Panc1 (cell line): Measurements from ENCODE around the gene ATP2C1.

Source experiments
- POLR2AphosphoS5 ChIP-seq: IDR thresholded peaks from 2 replicates; pipeline ENCODE4 v1.6.1; 2012; ENCODE audit warnings: mild to moderate bottlenecking, low read depth, low read length, moderate library complexity
- SIN3A ChIP-seq: IDR thresholded peaks from 2 replicates; pipeline ENCODE4 v1.6.1; 2012; ENCODE audit warnings: low read depth, mild to moderate bottlenecking, low read length, moderate library complexity, borderline replicate concordance; ENCODE audit not compliant: insufficient read depth
- TCF7L2 ChIP-seq: IDR thresholded peaks from 2 replicates; pipeline ENCODE4 v1.6.1; 2011; ENCODE audit warnings: mild to moderate bottlenecking, low read depth, low read length, inconsistent platforms
- TF ChIP-seq, protein P1 (sequence below): fragments of 450-650 bp; IDR thresholded peaks from 2 replicates; pipeline ENCODE4 v1.5.1; 2017; ENCODE audit warnings: mild to moderate bottlenecking
- TF ChIP-seq, protein P2 (sequence below), 2 experiments: IDR thresholded peaks; 2 replicates each; pipeline ENCODE4 v1.6.1; 2011 to 2012; ENCODE audit warnings: low read depth in 2 of 2, control low read depth in 1 of 2, low read length in 1 of 2, mild to moderate bottlenecking in 1 of 2, moderate library complexity in 1 of 2; ENCODE audit not compliant: insufficient read depth in 1 of 2

DNA sequence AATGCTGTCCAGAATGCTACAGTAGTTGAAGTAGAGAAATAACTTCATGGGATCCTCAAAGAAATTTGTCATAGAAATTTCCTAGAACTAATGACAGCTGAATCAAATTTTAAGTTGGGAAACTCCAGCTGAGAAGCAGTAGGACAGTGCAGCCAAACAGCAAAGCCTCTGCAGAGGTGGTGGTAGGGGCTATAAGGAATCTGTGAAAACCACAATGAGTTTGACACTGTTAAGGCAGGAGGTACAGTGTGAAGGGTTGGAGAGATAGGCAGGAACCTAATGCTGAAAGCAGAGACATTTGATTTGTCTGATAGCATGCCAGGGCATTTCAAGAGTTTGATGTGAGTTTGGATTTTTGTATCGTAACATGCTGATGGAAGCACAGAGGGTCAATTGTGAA lies 110.7 kb downstream of the ATP2C1 start:
- TF ChIP-seq, protein P1, sequence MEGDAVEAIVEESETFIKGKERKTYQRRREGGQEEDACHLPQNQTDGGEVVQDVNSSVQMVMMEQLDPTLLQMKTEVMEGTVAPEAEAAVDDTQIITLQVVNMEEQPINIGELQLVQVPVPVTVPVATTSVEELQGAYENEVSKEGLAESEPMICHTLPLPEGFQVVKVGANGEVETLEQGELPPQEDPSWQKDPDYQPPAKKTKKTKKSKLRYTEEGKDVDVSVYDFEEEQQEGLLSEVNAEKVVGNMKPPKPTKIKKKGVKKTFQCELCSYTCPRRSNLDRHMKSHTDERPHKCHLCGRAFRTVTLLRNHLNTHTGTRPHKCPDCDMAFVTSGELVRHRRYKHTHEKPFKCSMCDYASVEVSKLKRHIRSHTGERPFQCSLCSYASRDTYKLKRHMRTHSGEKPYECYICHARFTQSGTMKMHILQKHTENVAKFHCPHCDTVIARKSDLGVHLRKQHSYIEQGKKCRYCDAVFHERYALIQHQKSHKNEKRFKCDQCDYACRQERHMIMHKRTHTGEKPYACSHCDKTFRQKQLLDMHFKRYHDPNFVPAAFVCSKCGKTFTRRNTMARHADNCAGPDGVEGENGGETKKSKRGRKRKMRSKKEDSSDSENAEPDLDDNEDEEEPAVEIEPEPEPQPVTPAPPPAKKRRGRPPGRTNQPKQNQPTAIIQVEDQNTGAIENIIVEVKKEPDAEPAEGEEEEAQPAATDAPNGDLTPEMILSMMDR = no peak
- TF ChIP-seq SIN3A (no peak), POLR2AphosphoS5 (no peak), TCF7L2 (no peak)
- TF ChIP-seq, protein P2, sequence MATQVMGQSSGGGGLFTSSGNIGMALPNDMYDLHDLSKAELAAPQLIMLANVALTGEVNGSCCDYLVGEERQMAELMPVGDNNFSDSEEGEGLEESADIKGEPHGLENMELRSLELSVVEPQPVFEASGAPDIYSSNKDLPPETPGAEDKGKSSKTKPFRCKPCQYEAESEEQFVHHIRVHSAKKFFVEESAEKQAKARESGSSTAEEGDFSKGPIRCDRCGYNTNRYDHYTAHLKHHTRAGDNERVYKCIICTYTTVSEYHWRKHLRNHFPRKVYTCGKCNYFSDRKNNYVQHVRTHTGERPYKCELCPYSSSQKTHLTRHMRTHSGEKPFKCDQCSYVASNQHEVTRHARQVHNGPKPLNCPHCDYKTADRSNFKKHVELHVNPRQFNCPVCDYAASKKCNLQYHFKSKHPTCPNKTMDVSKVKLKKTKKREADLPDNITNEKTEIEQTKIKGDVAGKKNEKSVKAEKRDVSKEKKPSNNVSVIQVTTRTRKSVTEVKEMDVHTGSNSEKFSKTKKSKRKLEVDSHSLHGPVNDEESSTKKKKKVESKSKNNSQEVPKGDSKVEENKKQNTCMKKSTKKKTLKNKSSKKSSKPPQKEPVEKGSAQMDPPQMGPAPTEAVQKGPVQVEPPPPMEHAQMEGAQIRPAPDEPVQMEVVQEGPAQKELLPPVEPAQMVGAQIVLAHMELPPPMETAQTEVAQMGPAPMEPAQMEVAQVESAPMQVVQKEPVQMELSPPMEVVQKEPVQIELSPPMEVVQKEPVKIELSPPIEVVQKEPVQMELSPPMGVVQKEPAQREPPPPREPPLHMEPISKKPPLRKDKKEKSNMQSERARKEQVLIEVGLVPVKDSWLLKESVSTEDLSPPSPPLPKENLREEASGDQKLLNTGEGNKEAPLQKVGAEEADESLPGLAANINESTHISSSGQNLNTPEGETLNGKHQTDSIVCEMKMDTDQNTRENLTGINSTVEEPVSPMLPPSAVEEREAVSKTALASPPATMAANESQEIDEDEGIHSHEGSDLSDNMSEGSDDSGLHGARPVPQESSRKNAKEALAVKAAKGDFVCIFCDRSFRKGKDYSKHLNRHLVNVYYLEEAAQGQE (IDR thresholded peaks at IDR 0.05; ENCODE audit: insufficient read depth in 1 of 2, low read depth in 2 of 2, low read length in 1 of 2) = no peak
